HG03039 (cell line): Measurements from ENCODE around the gene RTP2.

Experiments used
- ATAC-seq: cut with Tn5 transposase; IDR thresholded peaks from one replicate; pipeline ENCODE4 v1.9.1; 2021; ENCODE audit warnings: mild to moderate bottlenecking, moderate library complexity; ENCODE audit not compliant: unreplicated experiment

Gene RTP2

DNA sequence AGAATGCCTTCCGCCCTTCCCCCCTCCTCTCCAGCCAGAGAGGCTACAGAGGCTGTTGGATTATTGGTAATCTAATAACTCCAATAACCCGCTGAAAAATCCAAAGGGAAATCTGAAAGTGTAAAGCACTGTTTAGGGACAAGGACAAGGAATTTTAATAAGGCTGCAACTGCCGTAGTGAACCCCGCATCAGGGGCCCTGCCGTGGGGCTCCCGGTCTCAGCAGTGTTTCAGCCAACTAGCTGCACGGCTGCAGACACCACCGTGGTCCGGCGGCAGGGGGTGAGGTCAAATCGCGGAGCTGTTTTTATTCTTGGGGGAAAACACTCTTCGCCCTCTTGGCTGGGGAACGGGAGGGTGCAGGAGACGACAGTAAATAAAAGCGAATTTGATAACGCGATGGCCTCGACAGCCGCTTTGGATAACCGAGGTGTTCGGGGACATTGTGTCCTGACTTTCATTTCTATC, 36.8 kb upstream of the RTP2 start:
- ATAC-seq, result no peak

DNA sequence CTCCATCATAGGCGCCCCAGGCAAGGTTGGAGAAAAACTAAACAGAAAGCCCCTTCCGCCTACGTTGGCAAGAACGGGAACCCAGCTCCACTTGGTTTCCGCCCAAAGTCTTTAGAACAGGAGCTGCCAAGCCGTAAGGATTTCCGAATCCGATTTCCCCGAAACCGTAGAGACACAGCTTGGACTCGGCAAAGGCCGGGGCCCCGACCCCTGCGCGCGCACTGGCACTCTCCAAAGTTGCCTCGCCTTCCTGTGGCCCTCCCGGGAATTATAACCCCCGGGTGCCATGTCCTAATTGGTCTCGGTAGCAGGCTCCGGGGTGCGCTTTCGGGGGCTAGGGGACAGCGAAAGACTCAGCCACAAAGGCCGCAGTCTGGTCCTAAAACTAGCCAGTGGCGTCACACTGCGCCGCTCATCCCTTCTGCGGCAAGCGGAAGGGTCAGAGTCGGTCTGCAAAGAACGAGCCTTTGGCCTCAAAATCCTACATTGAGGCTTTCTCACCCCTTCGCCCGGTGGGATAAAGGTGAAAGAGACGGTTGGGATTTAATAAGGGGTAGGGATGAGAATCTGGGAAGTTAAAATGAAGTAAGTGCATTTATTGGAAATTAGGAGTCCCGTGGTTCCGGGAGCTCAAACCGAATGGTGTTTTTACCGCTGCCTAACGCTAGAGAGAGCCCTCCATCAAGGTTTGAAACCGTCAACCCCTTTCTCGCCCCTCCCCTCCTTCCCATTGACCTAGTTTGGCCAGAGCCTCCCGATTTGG, 36.2 kb upstream of the RTP2 start:
- no peak for ATAC-seq

DNA sequence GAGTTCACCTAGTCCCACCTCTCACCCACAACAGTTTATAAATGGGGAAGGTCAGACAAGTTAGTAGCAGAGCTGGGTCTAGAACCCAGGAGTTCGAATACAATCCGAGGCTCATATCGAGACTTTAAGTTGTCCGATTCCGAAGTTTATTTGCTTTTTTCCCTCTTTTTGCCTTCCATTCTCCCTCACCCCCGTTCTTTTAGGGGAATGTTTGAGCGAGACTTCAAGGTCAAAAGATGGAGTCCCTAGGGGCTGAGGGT, 35.6 kb upstream of the RTP2 start:
- ATAC-seq, result no peak

DNA sequence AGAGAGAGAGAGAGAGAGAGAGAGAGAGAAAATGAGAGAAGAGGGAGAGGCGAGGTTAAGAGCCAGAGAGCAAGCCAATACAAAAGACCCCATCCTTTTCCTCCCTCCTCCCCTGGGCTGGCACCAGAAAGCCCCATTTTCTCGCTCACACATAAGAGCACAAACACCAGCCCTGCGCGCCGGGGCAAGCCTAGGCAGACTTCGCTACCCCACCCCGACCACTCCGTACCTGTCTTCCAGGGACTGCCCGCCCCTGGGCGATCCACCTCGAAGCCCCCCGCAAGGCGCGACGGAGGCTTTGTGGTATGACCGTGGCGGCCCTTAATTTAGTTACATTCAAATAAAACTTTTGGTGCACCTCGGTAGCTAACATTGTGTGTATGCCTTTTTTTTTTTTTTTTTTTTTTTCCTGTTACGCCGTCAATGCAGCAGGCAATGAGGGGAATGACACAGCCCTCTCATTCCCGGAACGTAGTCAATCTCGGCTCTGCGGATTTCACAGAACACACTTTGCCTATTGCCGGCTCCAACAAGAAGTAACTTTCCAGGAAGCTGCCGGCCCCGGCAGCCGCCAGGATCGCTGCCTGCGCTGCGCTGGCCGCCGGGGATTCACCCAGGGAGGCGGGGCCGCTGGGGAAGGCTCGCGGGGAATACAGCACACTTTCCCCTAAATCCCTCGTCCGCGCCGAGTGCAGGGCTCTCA, 35.2 kb upstream of the RTP2 start:
- ATAC-seq, result no peak

DNA sequence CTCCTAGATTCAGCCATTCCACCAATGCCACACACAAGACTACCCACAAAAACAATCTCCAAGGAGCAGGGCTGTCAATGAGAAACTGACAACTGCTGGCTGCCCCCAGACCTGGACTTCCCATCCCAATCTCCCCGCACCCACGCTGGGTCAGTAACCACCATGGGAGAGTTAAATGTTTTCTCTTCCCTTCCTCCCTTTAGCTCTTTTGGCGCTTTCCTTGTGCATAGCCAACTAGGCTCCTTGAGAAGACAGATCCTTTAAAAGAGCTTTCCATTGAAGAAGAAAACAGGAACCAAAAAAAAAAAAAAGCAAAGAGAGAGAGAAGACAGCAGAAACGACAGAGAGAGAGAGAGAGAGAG, 34.6 kb upstream of the RTP2 start:
- no peak for ATAC-seq

DNA sequence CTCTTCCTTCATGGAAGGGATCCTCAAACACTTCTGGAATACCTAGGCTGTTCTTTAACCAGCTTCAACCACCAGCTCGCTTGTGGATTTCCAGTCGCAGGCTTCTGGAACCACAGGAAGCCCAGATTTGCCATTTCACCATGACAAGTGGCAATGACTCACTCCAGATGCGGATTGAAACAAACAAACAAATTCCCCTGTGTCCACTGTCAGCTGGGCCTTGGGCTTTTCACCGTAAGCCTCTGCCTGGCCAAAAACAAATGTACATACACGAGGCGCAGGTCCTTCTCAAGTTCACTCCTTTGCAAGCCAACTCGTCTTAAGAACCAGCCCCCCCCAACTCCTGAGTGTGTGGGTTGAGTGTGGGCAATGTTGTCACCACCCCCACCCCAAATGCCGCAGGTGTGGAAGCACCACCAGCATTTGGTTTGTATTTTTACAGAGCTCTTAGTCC, 34.1 kb upstream of the RTP2 start:
- no peak for ATAC-seq

DNA sequence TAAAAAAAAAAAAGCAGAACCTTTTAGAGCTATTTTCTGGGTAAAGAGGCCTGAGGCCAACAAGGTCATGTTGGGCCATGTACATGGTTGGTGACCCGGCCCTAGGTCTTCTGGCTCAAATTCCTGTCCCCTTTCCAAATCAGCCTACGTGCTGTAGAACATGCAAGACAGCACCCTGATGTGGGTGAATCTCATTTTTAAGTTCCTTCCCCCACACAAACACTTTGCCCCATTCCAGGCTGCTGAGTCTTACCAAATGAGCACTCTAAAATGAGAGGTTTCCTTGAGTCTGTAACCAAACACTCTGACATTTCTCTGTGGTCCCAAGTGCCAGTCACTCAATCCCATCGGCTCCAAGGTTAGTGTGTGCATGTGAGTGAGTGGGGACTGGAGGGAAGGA, 33.5 kb upstream of the RTP2 start:
- no peak for ATAC-seq

DNA sequence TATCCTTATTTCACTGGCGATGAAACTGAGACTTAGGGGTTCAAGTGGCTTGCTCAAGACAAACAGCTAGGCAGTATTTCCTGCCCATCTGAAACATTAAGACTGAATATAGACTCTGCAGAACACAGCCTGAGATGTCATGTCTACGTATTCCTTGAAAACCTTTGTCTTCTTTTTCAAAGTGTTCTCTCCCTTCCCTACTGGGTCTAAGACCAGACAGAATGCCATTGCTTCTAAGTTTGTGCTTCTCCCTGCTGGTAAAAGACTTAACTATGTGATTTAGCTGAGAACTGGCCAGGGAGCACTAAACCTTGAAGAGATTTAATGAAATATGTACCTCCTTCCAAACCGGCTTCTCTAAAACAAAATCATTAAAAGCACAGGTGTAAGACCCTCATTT, 33.0 kb upstream of the RTP2 start:
- ATAC-seq, result no peak

DNA sequence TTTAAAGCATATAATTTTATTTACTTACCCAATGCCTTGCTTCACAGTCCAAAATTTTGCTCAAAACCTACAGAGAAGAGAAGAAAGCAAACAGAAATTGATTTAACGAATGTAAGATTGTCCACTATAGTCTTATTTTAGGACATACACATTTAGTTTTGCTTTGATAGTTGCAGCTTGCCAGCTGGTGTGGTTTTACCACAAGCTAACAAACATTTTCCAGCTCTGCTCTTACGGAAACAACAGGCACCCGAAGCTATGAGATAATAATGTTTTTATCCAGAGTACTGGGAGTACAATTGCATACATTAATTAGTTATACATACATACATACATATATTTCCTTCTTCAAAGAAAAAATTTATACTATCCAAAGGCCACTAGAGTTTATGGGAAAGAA, 32.5 kb upstream of the RTP2 start:
- ATAC-seq, result no peak

DNA sequence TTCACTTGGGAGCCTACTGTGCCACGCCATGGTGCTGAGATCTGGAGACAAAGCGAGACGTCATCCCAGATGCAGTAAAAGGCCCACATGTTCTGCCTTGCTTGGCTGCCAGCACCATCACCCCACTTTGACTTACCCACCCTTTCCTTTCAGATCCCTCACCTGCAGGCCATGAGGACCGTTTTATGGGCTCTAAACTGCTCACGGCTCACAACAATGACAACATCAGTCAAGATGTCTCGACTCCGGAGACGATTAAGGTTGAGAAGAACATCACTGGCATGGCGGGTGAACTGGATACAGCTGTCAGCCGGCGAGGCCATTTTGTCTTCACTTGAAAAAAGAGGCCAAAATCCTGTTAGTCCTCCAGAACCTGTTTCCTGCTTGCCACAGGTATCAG, 31.0 kb upstream of the RTP2 start:
- ATAC-seq, result no peak

DNA sequence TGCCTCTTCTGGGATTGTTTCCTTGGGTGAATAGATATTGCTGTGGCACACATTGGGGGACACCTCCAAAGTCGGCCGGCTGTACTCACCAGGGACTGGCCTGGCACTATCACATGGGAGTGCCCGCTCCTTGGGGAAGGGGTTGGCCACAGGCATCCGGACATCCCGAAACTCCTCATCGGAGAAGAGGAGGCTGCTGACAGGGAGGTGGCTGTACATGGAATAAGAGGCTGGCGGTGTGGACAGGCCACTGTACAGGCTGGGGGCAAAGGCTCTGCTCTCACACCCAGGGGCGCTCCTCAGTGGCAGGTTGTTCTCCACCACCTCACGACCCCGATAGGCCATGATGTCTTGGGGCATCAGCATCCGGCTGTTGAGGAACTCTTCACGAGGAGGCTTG, 27.2 kb upstream of the RTP2 start:
- ATAC-seq, result no peak

DNA sequence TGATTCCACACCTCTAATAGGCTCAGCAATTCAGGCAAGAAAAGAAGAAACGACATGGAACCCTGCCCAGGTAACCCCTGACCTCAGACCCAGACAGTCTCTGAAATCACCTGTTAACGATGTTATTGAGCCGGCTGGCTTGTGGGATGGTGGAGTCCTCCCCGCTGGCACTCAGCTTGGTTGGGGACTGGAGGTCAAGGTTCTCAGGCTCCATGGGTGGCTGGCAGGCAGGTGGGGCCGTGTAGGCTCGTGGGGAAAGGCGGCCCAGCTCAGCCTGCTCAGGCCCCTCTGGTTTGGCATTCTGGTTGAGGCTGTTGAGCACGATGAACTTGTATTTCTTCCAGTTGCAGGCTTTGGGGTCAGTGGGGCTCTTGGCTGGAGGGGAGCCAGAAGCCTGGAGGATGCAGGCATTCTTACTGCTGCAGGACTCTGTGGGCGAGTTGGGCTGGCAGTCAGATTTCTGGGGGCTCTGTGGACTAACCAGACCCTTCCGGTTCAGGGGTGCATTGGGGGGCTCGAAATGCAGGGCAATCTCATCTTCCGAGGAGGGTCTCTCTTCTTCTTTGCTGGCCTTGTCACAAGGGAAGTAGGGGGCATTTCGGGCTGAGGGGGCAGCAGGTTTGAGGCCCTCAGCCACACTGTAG, 26.7 kb upstream of the RTP2 start:
- ATAC-seq, result no peak

DNA sequence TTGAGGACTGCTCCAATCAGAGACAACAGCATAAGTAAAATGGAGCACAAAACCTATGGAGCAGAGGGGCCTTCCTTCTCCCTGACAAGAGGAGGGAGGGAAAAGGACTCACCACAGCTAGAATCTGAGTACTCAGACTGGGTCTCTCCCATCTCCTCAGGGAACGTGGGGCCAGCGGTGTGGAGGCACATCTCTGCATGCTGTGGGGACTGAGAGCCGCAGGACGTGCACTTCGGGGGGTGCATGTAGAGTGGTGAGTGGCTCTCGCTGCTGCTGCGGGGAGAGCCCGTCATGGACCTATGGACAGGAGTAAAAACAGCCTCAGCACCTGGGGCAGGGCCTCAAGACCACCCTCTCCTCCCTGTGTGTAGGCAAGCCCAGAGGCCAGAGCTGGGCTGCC, 25.9 kb upstream of the RTP2 start:
- no peak for ATAC-seq

DNA sequence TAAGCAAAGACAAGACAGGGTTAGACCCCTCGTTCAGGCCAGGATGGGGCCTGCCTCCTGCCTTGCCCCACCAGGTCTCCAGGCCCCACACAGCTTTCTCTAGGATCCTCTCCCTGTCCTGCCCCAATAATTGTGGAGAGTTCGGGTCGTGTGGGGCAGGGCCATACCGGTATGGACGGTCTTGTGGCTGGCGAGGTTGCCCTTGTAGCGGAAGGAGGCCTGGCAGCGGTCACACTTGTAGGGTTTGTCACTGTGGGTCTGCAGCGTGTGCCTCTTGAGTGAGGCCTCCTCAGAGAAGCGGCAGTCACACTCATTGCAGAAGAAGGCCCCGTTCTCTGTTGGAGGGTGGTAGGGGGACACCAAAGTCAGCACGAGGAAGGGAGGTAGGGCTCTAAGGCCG, 24.2 kb upstream of the RTP2 start:
- no peak for ATAC-seq

DNA sequence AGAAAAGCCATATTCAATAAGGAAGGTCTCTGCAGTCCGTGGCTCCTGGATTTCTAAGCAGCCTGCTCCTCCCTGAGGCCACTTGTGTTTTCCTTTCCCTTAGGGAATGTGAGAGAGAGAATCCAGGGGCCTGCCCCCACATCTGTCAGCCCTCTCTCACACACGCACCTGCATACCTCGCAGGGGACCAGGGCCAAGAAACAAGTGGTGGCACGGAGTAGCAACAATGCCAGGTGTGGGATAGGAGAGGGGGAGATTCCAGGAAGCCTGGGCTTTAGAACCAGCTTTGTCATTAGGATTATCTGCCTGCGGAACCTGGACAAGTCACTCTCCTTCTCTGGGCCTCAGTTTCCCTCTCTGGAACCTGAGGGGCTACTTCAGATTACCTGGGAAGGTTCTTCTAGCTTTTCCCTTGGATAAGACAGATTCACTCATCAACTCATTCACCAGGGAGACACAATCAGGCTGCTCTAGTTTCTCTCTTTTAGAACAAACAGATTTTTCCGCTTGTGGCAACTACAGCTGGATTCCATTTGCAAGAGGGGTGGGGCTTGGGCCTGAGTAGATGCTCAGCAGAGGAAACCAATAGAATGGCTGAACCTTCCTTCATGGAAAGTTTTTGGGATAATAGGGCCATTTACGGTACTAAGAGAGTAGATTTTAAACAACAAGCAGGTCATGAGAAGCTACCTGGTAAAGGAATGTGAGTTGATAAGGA, 23.5 kb upstream of the RTP2 start:
- no peak for ATAC-seq

DNA sequence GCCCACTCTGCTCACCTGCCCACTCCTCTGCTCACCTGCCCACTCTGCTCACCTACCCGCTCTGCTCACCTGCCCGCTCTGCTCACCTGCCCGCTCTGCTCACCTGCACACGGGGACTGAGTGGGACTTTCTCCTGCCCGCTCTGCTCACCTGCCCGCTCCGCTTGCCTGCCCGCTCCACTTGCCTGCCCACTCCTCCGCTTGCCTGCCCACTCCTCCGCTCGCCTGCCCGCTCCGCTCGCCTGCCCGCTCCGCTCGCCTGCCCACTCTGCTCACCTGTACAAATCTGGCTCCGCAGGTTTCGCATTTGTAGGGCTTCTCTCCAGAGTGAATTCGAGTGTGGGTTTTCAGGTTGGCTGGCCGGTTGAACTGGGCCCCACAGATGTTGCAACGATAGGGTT, 22.9 kb upstream of the RTP2 start:
- ATAC-seq, result no peak

DNA sequence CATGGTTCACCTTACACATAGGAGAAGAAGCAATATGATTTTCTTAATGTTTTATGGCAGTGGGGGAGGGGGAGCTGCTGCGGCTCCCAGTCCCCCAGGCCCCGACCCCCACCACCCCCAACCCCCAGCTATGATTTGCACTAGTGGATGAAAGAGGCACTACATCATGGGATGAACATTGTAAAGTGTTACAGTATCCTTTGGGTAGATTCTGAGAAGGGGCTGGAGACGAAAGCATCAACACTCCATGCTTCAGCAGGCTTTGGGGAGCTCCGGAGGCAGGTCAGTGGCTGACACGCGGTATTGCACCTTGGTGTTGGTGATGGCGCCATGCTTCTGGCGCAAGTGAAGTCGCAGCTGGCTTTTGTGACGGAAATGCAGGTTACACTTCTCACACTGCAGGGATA, 19.9 kb upstream of the RTP2 start:
- no peak for ATAC-seq

DNA sequence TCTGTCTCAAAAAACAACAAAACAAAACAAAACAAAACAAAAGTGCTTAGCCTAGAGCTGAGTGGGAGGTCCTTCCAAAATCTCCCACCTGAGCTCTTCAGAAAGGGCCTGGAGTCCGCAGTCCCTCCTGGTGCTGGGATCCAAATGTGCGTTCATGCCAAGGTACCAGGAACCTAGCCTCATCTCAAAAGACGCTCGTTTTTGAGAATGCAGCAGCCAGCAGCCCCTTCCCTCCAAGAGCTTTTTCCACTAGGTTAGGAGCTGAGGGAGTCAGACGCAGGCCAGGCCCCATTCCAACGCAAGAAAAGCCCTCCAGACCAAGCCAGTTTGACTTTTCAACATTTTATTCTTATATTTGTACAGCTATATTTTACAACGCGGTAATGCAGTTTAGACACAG, 18.7 kb upstream of the RTP2 start:
- ATAC-seq, result no peak

DNA sequence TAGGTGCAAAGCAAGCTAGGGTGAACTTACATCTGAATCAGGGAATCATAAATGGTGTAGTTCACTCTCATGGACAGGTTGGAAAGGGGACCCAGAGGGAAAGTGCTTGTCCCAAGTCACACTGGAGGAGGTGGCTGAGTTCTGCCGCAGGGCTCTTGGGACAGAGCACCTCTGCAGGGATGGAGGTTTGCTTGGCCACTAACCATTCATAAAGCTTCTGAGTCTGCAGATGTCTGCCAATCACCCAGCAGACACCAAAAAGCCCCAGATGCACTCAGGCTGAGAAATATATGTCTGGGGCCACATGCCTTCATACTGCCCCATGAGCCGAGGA, 17.9 kb upstream of the RTP2 start:
- no peak for ATAC-seq

DNA sequence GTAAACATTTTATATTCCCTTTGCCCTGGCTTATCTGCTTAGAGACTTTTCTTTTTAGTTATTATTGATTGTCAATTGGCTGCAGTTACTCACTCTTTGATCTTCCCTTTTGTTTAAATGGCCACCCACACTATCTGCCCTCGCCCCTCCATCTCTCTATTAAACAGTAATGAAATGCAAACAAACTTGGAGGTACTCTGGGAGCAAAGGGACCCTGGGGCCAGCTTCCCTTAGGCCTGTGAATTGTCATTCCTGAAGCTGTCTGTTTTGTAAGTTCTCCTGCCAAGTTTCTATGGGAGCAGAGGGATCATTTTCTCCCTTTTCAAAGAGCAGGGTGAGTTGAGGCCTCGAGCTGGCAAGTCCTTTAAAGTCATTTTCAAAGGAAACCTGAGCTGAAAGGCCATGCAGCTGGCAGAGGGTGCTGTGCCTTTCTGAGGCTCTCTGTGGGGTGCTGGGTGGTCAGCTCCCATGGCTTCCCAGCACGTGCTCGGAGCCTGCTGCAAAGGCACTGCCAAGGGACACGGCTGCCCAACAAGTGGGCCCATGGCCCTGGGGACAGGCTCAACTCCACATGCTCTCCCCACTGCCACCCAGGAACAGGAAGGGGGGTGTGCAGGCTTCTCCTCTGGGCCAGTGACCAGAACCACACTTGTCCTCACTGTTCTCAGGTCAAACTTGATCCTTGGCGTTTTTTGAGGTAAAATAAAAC, 17.4 kb upstream of the RTP2 start:
- no peak for ATAC-seq

DNA sequence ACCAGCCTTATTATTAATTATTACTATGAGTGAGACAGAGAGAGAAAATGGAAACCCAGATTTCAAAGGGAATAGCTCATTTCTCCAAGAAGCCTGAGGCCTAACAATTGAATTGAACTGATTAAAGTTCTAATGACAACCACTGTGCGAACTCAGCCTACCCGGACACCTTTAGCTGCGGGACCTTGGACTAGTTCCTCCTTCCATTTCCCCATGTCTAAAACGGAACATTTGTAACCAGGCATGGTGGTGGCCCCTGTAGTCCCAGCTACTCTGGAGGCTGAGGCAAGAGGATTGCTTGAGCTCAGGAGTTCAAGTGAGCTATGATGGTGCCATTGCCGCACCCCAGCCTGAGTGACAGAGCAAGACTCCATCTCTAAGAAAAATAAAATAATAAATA, 16.4 kb upstream of the RTP2 start:
- no peak for ATAC-seq
